Endothelial cell of umbilical vein (primary cell): ENCODE measurements around the gene ENOSF1. TPM values are rescaled to one million over a fixed set of nuclear protein-coding genes. Genes with fewer than 3 reads are reported as not detected.

Experiments used
- BruUV-seq: library from RNA; stranded (reverse); fragments of 400-500 nt; replicated peaks from 2 replicates; lab custom pipeline; 2021; lab: Mats Ljungman, UMichigan
- CTCF ChIA-PET: fragments of 300-600, 350-600 bp; sonication (Branson Sonifier 250); formaldehyde crosslinking; loops from one replicate; lab custom pipeline; 2021; ENCODE audit warnings: antibody characterized with exemption, inconsistent platforms; lab: Charles Lee
- POLR2A ChIA-PET: fragments of 300-600, 350-600 bp; sonication (Branson Sonifier 250); formaldehyde crosslinking; loops from one replicate; lab custom pipeline; 2021; ENCODE audit warnings: antibody characterized with exemption, inconsistent platforms; lab: Charles Lee
- DNase-seq: peaks from one replicate; pipeline ENCODE4 v3.0.0-alpha.2; 2011; ENCODE audit warnings: low read depth, low spot score
- FAIRE-seq: peaks from 2 replicates; lab custom pipeline; 2011; peaks lifted over from hg19 to GRCh38; lab: Jason Lieb, UNC
- H2AFZ ChIP-seq: 2 replicates; pipeline ENCODE4 v1.6.0; 2012; ENCODE audit warnings: low read depth, low read length, control low read depth, inconsistent platforms
- H3K27ac ChIP-seq: 2 replicates; pipeline ENCODE4 v1.5.1; 2011; ENCODE audit warnings: low read depth, mild to moderate bottlenecking, control low read depth, low read length, moderate library complexity; ENCODE audit not compliant: insufficient read depth
- H3K27me3 ChIP-seq, 2 experiments: 2 replicates each; pipeline versions ENCODE4 v1.6.0 to v1.6.1; 2011; ENCODE audit warnings: low read length in 2 of 2, mixed read lengths in 1 of 2; ENCODE audit not compliant: control insufficient read depth in 2 of 2, insufficient read depth in 2 of 2
- H3K36me3 ChIP-seq, 2 experiments: 2 replicates in 1 of 2; 3 replicates in 1 of 2; pipeline ENCODE4 v1.5.1; 2011; ENCODE audit warnings: low read length in 2 of 2, mild to moderate bottlenecking in 1 of 2, moderate library complexity in 1 of 2; ENCODE audit not compliant: control insufficient read depth in 2 of 2, insufficient read depth in 2 of 2; ENCODE audit errors: extremely low read depth in 1 of 2
- H3K4me1 ChIP-seq: 3 replicates; pipeline ENCODE4 v1.5.1; 2011; ENCODE audit warnings: mild to moderate bottlenecking, low read length; ENCODE audit not compliant: control insufficient read depth, insufficient read depth; ENCODE audit errors: extremely low read depth
- H3K4me2 ChIP-seq: 2 replicates; pipeline ENCODE4 v1.6.1; 2011; ENCODE audit warnings: low read length, control low read depth, mixed read lengths; ENCODE audit not compliant: insufficient read depth
- H3K4me3 ChIP-seq, 3 experiments: fragments of 200-600 bp in 1 of 3; sonication (generic), shearing (Covaris generic) in 1 of 3; replicated peaks in 1 of 3; 2 replicates each; pipeline ENCODE4 v1.5.1; 2011 to 2016; ENCODE audit warnings: control low read depth in 3 of 3, low read length in 3 of 3, mild to moderate bottlenecking in 2 of 3, inconsistent platforms in 1 of 3, low read depth in 1 of 3, moderate library complexity in 1 of 3; ENCODE audit not compliant: insufficient read depth in 1 of 3
- H3K79me2 ChIP-seq: 2 replicates; pipeline ENCODE4 v1.6.0; 2012; ENCODE audit warnings: low read length, inconsistent platforms; ENCODE audit not compliant: control insufficient read depth, insufficient read depth
- H3K9ac ChIP-seq: replicated peaks from 2 replicates; pipeline ENCODE3; 2011; ENCODE audit warnings: low read length, control low read depth; ENCODE audit not compliant: insufficient read depth; ENCODE audit errors: extremely low read depth
- H3K9me1 ChIP-seq: replicated peaks from 3 replicates; pipeline ENCODE4 v1.6.0; 2011; ENCODE audit warnings: mild to moderate bottlenecking, low read length; ENCODE audit not compliant: control insufficient read depth, insufficient read depth; ENCODE audit errors: extremely low read depth
- H3K9me3 ChIP-seq: replicated peaks from 2 replicates; pipeline ENCODE4 v1.5.1; 2012; ENCODE audit warnings: low read length, inconsistent platforms; ENCODE audit not compliant: control insufficient read depth, insufficient read depth
- H4K20me1 ChIP-seq: replicated peaks from 2 replicates; pipeline ENCODE3; 2011; ENCODE audit warnings: mild to moderate bottlenecking, low read length; ENCODE audit not compliant: control insufficient read depth, insufficient read depth; ENCODE audit errors: extremely low read depth
- EZH2 ChIP-seq: IDR thresholded peaks from 2 replicates; pipeline ENCODE4 v1.6.1; 2012; ENCODE audit warnings: borderline replicate concordance, low read depth, mild to moderate bottlenecking, moderate library complexity, low read length, inconsistent platforms; ENCODE audit not compliant: severe bottlenecking
- FOS ChIP-seq: IDR thresholded peaks from 2 replicates; pipeline ENCODE4 v1.6.1; 2011; ENCODE audit warnings: mild to moderate bottlenecking, low read length, moderate library complexity, borderline replicate concordance; ENCODE audit not compliant: insufficient read depth
- GATA2 ChIP-seq: IDR thresholded peaks from 2 replicates; pipeline ENCODE4 v1.7.0; 2011; ENCODE audit warnings: low read depth, mild to moderate bottlenecking, moderate library complexity, mixed read lengths, low read length; ENCODE audit not compliant: insufficient read length, insufficient read depth
- JUN ChIP-seq: IDR thresholded peaks from 2 replicates; pipeline ENCODE4 v1.6.1; 2011; ENCODE audit warnings: borderline replicate concordance, low read depth; ENCODE audit not compliant: insufficient read length, insufficient read depth
- MYC ChIP-seq: IDR thresholded peaks from one replicate; pipeline ENCODE4 v1.6.1; 2011; ENCODE audit warnings: mild to moderate bottlenecking, low read depth, low read length
- POLR2A ChIP-seq: IDR thresholded peaks from 2 replicates; pipeline ENCODE4 v1.6.1; 2012; ENCODE audit warnings: low read depth, mild to moderate bottlenecking, control low read depth, low read length
- POLR2AphosphoS5 ChIP-seq: IDR thresholded peaks from 2 replicates; pipeline ENCODE4 v1.6.1; 2012; ENCODE audit warnings: low read depth, mild to moderate bottlenecking, control low read depth, low read length, moderate library complexity; ENCODE audit not compliant: insufficient read depth
- dilution Hi-C: fragments of 300-500 bp; cut with MboI; formaldehyde crosslinking; loops from one replicate; pipeline ENCODE4 v1.15.0; 2019; ENCODE audit warnings: low sequenced_read_pairs; ENCODE audit not compliant: extremely low pct_ligation_motif_present
- intact Hi-C: fragments of 100-400 bp; cut with micrococcal nuclease; formaldehyde crosslinking; loops from one replicate; pipeline ENCODE4 v1.10.0; 2022
- polyA plus RNA-seq, 4 experiments: library from polyadenylated mRNA; depleted of rRNA in 3 of 4; stranded (reverse) in 3 of 4; unstranded in 1 of 4; fragments of >200 nt; gene quantifications; 2 replicates each; pipeline versions ENCODE4 v1.2.1 to v1.2.3, GENCODE V29; 2011 to 2012; ENCODE audit warnings: missing spikeins in 1 of 4
- total RNA-seq: library from RNA; stranded (reverse); gene quantifications from 2 replicates; pipeline ENCODE4 v1.2.3, GENCODE V29; 2021
- TF ChIP-seq, protein P1 (sequence below): IDR thresholded peaks from 2 replicates; pipeline ENCODE4 v1.6.1; 2011; ENCODE audit not compliant: insufficient read depth, insufficient read length
- TF ChIP-seq, protein P2 (sequence below), 2 donors: IDR thresholded peaks; 1 replicate in 1 of 2; 2 replicates in 1 of 2; pipeline ENCODE4 v1.5.1; 2011; ENCODE audit warnings: low read length in 2 of 2, mild to moderate bottlenecking in 2 of 2, moderate library complexity in 2 of 2, control low read depth in 1 of 2, inconsistent platforms in 1 of 2, low read depth in 1 of 2; ENCODE audit not compliant: insufficient read depth in 1 of 2; ENCODE audit errors: extremely low read depth in 1 of 2

ENOSF1 gene
- total and polyA plus RNA-seq, 2 donors (not counting 3 experiments of a cell fraction or from before 2014, with no cell fraction given) = 19.5 to 50.5 TPM

DNA sequence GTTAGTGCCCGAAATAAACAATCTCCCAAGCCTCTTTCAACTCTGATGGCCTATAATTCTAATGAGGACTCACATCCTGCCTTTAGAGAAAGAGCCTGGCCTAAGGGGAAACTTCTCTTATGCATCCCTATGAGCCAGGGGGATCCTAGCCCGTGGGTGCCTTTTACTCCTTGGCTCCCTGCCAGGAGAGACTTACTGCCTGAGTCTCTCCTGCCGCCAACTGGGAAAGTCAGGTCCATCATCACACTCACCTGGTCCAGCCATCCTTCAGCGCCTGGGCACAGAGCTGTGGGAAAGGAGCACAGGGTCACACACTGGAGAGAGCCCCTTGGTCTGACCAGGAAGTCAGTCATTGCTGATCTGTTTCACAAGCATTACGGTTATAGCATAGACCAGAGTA is 24.1 kb downstream of the ENOSF1 start:
- no peaks in the 10 kb centered on the region for H3K79me2 ChIP-seq
- FAIRE-seq (no peak), DNase-seq (no peak)
- no peak overlapping the region for H3K4me2 ChIP-seq
- ChIA-PET POLR2A (no interaction called here), CTCF (interaction anchor here (1.6 kb wide), 1 partner anchor 151 kb away, joined by 3 read pairs; no protein-coding TSS in a partner anchor)
- H3K27me3 ChIP-seq = no peaks in the 10 kb centered on the region
- no peaks in the 10 kb centered on the region for H4K20me1 ChIP-seq
- no peaks in the 10 kb centered on the region for H3K4me1 ChIP-seq
- H3K9me3 ChIP-seq = no peaks in the 10 kb centered on the region
- no peak overlapping the region for H3K4me3 ChIP-seq
- dilution Hi-C loops (no loop called here), intact Hi-C loops (no loop called here)
- no peak overlapping the region for H2AFZ ChIP-seq
- H3K36me3 ChIP-seq = peaks cover 3 to 8% of the 10 kb centered on the region in 2 experiments
- H3K27ac ChIP-seq = no peak overlapping the region
- TF ChIP-seq FOS = no peak
- TF ChIP-seq EZH2 = no peak
- no peak for TF ChIP-seq JUN
- no peak for TF ChIP-seq POLR2AphosphoS5
- no peak for TF ChIP-seq GATA2
- no peak for TF ChIP-seq MYC
- TF ChIP-seq, protein P1, sequence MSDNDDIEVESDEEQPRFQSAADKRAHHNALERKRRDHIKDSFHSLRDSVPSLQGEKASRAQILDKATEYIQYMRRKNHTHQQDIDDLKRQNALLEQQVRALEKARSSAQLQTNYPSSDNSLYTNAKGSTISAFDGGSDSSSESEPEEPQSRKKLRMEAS = no peak
- TF ChIP-seq, protein P2, sequence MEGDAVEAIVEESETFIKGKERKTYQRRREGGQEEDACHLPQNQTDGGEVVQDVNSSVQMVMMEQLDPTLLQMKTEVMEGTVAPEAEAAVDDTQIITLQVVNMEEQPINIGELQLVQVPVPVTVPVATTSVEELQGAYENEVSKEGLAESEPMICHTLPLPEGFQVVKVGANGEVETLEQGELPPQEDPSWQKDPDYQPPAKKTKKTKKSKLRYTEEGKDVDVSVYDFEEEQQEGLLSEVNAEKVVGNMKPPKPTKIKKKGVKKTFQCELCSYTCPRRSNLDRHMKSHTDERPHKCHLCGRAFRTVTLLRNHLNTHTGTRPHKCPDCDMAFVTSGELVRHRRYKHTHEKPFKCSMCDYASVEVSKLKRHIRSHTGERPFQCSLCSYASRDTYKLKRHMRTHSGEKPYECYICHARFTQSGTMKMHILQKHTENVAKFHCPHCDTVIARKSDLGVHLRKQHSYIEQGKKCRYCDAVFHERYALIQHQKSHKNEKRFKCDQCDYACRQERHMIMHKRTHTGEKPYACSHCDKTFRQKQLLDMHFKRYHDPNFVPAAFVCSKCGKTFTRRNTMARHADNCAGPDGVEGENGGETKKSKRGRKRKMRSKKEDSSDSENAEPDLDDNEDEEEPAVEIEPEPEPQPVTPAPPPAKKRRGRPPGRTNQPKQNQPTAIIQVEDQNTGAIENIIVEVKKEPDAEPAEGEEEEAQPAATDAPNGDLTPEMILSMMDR (IDR thresholded peaks at IDR 0.05; ENCODE audit: extremely low read depth in 1 of 2, insufficient read depth in 1 of 2, low read depth in 1 of 2, low read length in 2 of 2) = no peak
- TF ChIP-seq POLR2A = no peak
- no TSS peak for BruUV-seq
- no peaks in the 10 kb centered on the region for H3K9me1 ChIP-seq
- no peak overlapping the region for H3K9ac ChIP-seq
